NK-92 treated with Interleukin-12 subunit alpha and Interleukin-12 subunit beta, amount 100 ng/mL, for 24 hours (cell line): ENCODE results near the gene PCDHGA9.
"Not testable (repeated sequence)": the region's sequence is repeated elsewhere in the genome, so short reads cannot be mapped to it uniquely, and the experiment has no call there.

Experiments
- DNase-seq: peaks from one replicate; lab custom pipeline; 2025; lab: John Stamatoyannopoulos, UW

Gene PCDHGA9

GRCh38 chr5:141384471-141385267 is 17.9 kb upstream of the PCDHGA9 start:
- DNase-seq: no peak

GRCh38 chr5:141387557-141388311 is 14.8 kb upstream of the PCDHGA9 start, which contains the start of gene PCDHGB4:
Gene PCDHGB4 (plus strand): TSS chr5:141387698. CDS start chr5:141387885, 187 bp downstream.
- DNase-seq: not testable (repeated sequence)

- no peak for DNase-seq
These were observed 13.9 kb upstream of the PCDHGA9 start for GRCh38 chr5:141388661-141389060.

- no peak for DNase-seq
These were observed 13.2 kb upstream of the PCDHGA9 start for GRCh38 chr5:141389153-141390042.

GRCh38 chr5:141392429-141393198 is 10.0 kb upstream of the PCDHGA9 start, which contains the start of gene PCDHGA8:
Gene PCDHGA8 (plus strand): TSS chr5:141392633. CDS start chr5:141392814, 181 bp downstream.
- no peak for DNase-seq

- DNase-seq: no peak
These were observed 9.3 kb upstream of the PCDHGA9 start for GRCh38 chr5:141393267-141393666.

- DNase-seq: not testable (repeated sequence)
These were observed 8.0 kb upstream of the PCDHGA9 start for GRCh38 chr5:141394401-141395187.

- not testable (repeated sequence) for DNase-seq
These were observed 4.6 kb upstream of the PCDHGA9 start, which contains the start of gene PCDHGB5 for GRCh38 chr5:141397756-141398551. Gene PCDHGB5 (plus strand): TSS chr5:141397947. CDS start chr5:141398128, 181 bp downstream.

- DNase-seq: no peak
These were observed 4.0 kb upstream of the PCDHGA9 start for GRCh38 chr5:141398608-141399007.

GRCh38 chr5:141399555-141400258 is 2.9 kb upstream of the PCDHGA9 start:
- DNase-seq: no peak

- no peak for DNase-seq
These were observed 809 bp downstream of the PCDHGA9 start for GRCh38 chr5:141403387-141403786.

GRCh38 chr5:141407790-141408505 is 5.4 kb downstream of the PCDHGA9 start, which contains the start of gene PCDHGB6:
Gene PCDHGB6 (plus strand): TSS chr5:141408021. CDS start chr5:141408203, 182 bp downstream.
- DNase-seq: not testable (repeated sequence)

- DNase-seq: no peak
These were observed 7.2 kb downstream of the PCDHGA9 start for GRCh38 chr5:141409598-141410306.

GRCh38 chr5:141411575-141411974 is 9.0 kb downstream of the PCDHGA9 start:
- no peak for DNase-seq

- no peak for DNase-seq
These were observed 10.4 kb downstream of the PCDHGA9 start, which contains the start of gene PCDHGA10 for GRCh38 chr5:141412854-141413539. Gene PCDHGA10 (plus strand): TSS chr5:141412987. CDS start chr5:141413176, 189 bp downstream.

GRCh38 chr5:141413540-141414069 is 11.0 kb downstream of the PCDHGA9 start:
- DNase-seq: no peak
